Measurements from ENCODE around the gene FKBP10.

GRCh38 chr17:41777157-41777573, 35.6 kb upstream of the FKBP10 start:
- TF ChIP-seq TCF7L2 (IDR thresholded peaks at IDR 0.05; ENCODE audit: low read depth, low read length) (no peak), HES1 (IDR thresholded peaks at IDR 0.05; ENCODE audit: low read depth) (no peak), POLR2A (conservative IDR thresholded peaks at IDR 0.05) (no peak), FOXJ3 (CRISPR knock-in tag; IDR thresholded peaks at IDR 0.05) (no peak), CTCF (IDR thresholded peaks at IDR 0.05 in 2 of 3, conservative IDR thresholded peaks at IDR 0.05 in 1 of 3; ENCODE audit: insufficient read depth in 2 of 3, low read depth in 1 of 3, low read length in 3 of 3) (no peak), NUFIP1 (IDR thresholded peaks at IDR 0.05; ENCODE audit: partially characterized antibody) (no peak), POLR2AphosphoS5 (IDR thresholded peaks at IDR 0.05; ENCODE audit: control insufficient read depth, insufficient read depth, low read depth, low read length) (no peak)

Data from K562 (cell line).